Neural progenitor cell (in vitro differentiated cells): Measurements from ENCODE around the gene DNAAF2. TPM values are rescaled to one million over a fixed set of nuclear protein-coding genes. Genes with fewer than 3 reads are reported as not detected.

Source experiments
- DNase-seq: peaks from one replicate; pipeline ENCODE4 v3.0.0-alpha.2; 2016; ENCODE audit warnings: low spot score
- H2AFZ ChIP-seq: fragments of 200-600 bp; sonication (generic); replicated peaks from 2 replicates; pipeline ENCODE4 v1.6.1; 2016; ENCODE audit warnings: antibody characterized with exemption
- H3F3A ChIP-seq: fragments of 200-600 bp; sonication (generic); 2 replicates; pipeline ENCODE4 v1.6.1; 2016; ENCODE audit warnings: antibody characterized with exemption, low read depth
- H3K27ac ChIP-seq: fragments of 200-600 bp; sonication (generic); 2 replicates; pipeline ENCODE4 v1.5.1; 2016; ENCODE audit warnings: mild to moderate bottlenecking
- H3K27me3 ChIP-seq: fragments of 200-600 bp; sonication (generic); 2 replicates; pipeline ENCODE4 v1.6.1; 2016; ENCODE audit warnings: mild to moderate bottlenecking, moderate library complexity
- H3K36me3 ChIP-seq: fragments of 200-600 bp; sonication (generic); 2 replicates; pipeline ENCODE4 v1.5.1; 2016
- H3K4me1 ChIP-seq: fragments of 200-600 bp; sonication (generic); 2 replicates; pipeline ENCODE4 v1.6.1; 2016; ENCODE audit warnings: mixed run types
- H3K4me2 ChIP-seq: fragments of 200-600 bp; sonication (generic); 2 replicates; pipeline ENCODE4 v1.6.1; 2016
- H3K4me3 ChIP-seq: fragments of 200-600 bp; sonication (generic); 2 replicates; pipeline ENCODE4 v1.5.1; 2016
- H3K79me2 ChIP-seq: fragments of 200-600 bp; sonication (generic); 2 replicates; pipeline ENCODE4 v1.6.1; 2016; ENCODE audit warnings: low read depth
- H3K9ac ChIP-seq: fragments of 200-600 bp; sonication (generic); 2 replicates; pipeline ENCODE4 v1.6.1; 2016
- H3K9me3 ChIP-seq: fragments of 200-600 bp; sonication (generic); 2 replicates; pipeline ENCODE4 v1.5.1; 2016; ENCODE audit warnings: low read depth
- H4K20me1 ChIP-seq: fragments of 200-600 bp; sonication (generic); 2 replicates; pipeline ENCODE4 v1.6.1; 2016; ENCODE audit warnings: low read depth
- H3K27ac Mint-ChIP-seq: 3 replicates; pipeline ENCODE4 v1.8.0; 2021; ENCODE audit warnings: mixed read lengths
- H3K27me3 Mint-ChIP-seq: 2 replicates; pipeline ENCODE4 v1.8.0; 2022; ENCODE audit warnings: low read depth, mild to moderate bottlenecking, inconsistent platforms, moderate library complexity, mixed read lengths; ENCODE audit not compliant: insufficient read depth
- H3K36me3 Mint-ChIP-seq: 3 replicates; pipeline ENCODE4 v1.8.0; 2021; ENCODE audit warnings: mixed read lengths
- H3K4me1 Mint-ChIP-seq: 3 replicates; pipeline ENCODE4 v1.8.0; 2021; ENCODE audit warnings: mixed read lengths
- H3K4me3 Mint-ChIP-seq: 3 replicates; pipeline ENCODE4 v1.8.0; 2021; ENCODE audit warnings: mild to moderate bottlenecking, moderate library complexity, mixed read lengths
- H3K9me3 Mint-ChIP-seq: 3 replicates; pipeline ENCODE4 v1.8.0; 2020; ENCODE audit warnings: mixed read lengths
- EZH2 ChIP-seq: fragments of 200-600 bp; sonication (generic); IDR thresholded peaks from 2 replicates; pipeline ENCODE4 v1.6.1; 2017; ENCODE audit warnings: antibody characterized with exemption, mild to moderate bottlenecking, moderate library complexity
- EZH2phosphoT487 ChIP-seq: fragments of 200-600 bp; sonication (generic); IDR thresholded peaks from 2 replicates; pipeline ENCODE4 v1.6.1; 2017; ENCODE audit warnings: antibody characterized with exemption
- total RNA-seq: library from RNA; depleted of rRNA; stranded (reverse); fragments of >200 nt; gene quantifications from 2 replicates; pipeline ENCODE4 v1.2.3, GENCODE V29; 2015; ENCODE audit warnings: low replicate concordance
- TF ChIP-seq, protein P1 (sequence below): fragments of 200-600 bp; sonication (generic); IDR thresholded peaks from 2 replicates; pipeline ENCODE4 v1.5.1; 2017; ENCODE audit warnings: antibody characterized with exemption, mild to moderate bottlenecking

DNAAF2 gene
- total RNA-seq, 1 donor from 2014 or later = 35.1 TPM

GRCh38 chr14:49593016-49593415, 42.0 kb downstream of the DNAAF2 start:
- no peak for DNase-seq
- H2AFZ ChIP-seq = no peak overlapping the region
- H3K36me3 ChIP-seq = no peaks in the 10 kb centered on the region
- H3K4me2 ChIP-seq = no peak overlapping the region
- Mint-ChIP-seq H3K36me3 (no peaks in the 10 kb centered on the region), H3K4me3 (no peak overlapping the region), H3K27me3 (no peaks in the 10 kb centered on the region), H3K4me1 (peaks cover 9% of the 10 kb centered on the region), H3K27ac (no peak overlapping the region), H3K9me3 (no peaks in the 10 kb centered on the region)
- no peak overlapping the region for H3K9ac ChIP-seq
- no peaks in the 10 kb centered on the region for H3K27me3 ChIP-seq
- no peaks in the 10 kb centered on the region for H4K20me1 ChIP-seq
- H3K9me3 ChIP-seq = no peaks in the 10 kb centered on the region
- H3F3A ChIP-seq = peaks cover 13% of the 10 kb centered on the region
- no peak overlapping the region for H3K27ac ChIP-seq
- H3K4me1 ChIP-seq = no peaks in the 10 kb centered on the region
- H3K79me2 ChIP-seq = peaks cover 9% of the 10 kb centered on the region
- H3K4me3 ChIP-seq = no peak overlapping the region
- TF ChIP-seq, protein P1, sequence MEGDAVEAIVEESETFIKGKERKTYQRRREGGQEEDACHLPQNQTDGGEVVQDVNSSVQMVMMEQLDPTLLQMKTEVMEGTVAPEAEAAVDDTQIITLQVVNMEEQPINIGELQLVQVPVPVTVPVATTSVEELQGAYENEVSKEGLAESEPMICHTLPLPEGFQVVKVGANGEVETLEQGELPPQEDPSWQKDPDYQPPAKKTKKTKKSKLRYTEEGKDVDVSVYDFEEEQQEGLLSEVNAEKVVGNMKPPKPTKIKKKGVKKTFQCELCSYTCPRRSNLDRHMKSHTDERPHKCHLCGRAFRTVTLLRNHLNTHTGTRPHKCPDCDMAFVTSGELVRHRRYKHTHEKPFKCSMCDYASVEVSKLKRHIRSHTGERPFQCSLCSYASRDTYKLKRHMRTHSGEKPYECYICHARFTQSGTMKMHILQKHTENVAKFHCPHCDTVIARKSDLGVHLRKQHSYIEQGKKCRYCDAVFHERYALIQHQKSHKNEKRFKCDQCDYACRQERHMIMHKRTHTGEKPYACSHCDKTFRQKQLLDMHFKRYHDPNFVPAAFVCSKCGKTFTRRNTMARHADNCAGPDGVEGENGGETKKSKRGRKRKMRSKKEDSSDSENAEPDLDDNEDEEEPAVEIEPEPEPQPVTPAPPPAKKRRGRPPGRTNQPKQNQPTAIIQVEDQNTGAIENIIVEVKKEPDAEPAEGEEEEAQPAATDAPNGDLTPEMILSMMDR = no peak
- TF ChIP-seq EZH2phosphoT487 (no peak), EZH2 (no peak)

GRCh38 chr14:49589387-49589786, 45.7 kb downstream of the DNAAF2 start:
- Histone ChIP-seq H3K4me1 (no peaks in the 10 kb centered on the region), H3K4me2 (no peak overlapping the region), H3K9ac (no peak overlapping the region), H3K9me3 (no peaks in the 10 kb centered on the region), H3K36me3 (no peaks in the 10 kb centered on the region), H3F3A (peaks cover 14% of the 10 kb centered on the region), H3K4me3 (no peak overlapping the region), H4K20me1 (peaks cover 15% of the 10 kb centered on the region), H3K27ac (no peak overlapping the region), H3K79me2 (peaks cover 18% of the 10 kb centered on the region), H3K27me3 (no peaks in the 10 kb centered on the region), H2AFZ (no peak overlapping the region)
- TF ChIP-seq, protein P1 = no peak
- TF ChIP-seq EZH2 (no peak), EZH2phosphoT487 (no peak)
- Mint-ChIP-seq H3K4me3 (no peak overlapping the region), H3K36me3 (peaks cover 10% of the 10 kb centered on the region), H3K9me3 (peaks cover 4% of the 10 kb centered on the region), H3K27ac (no peak overlapping the region), H3K4me1 (peaks cover 15% of the 10 kb centered on the region), H3K27me3 (peaks cover 20% of the 10 kb centered on the region)
- no peak for DNase-seq

- peaks cover 25% of the 10 kb centered on the region for H3K4me1 Mint-ChIP-seq
- Histone ChIP-seq H3K4me1 (peaks cover 6% of the 10 kb centered on the region), H3K27me3 (no peaks in the 10 kb centered on the region), H2AFZ (peak overlapping the region; percentile 48), H3K4me2 (peak overlapping the region; percentile 31), H4K20me1 (peaks cover 41% of the 10 kb centered on the region), H3K9me3 (no peaks in the 10 kb centered on the region), H3K27ac (peak overlapping the region; percentile 21), H3K36me3 (peaks cover 15% of the 10 kb centered on the region), H3K4me3 (peak overlapping the region; percentile 76), H3F3A (peaks cover 36% of the 10 kb centered on the region), H3K9ac (no peak overlapping the region), H3K79me2 (peaks cover 44% of the 10 kb centered on the region)
- TF ChIP-seq EZH2phosphoT487 = no peak
- TF ChIP-seq, protein P1 = peak; percentile 91
- peaks cover 4% of the 10 kb centered on the region for H3K9me3 Mint-ChIP-seq
- peaks cover 20% of the 10 kb centered on the region for H3K27me3 Mint-ChIP-seq
- peaks cover 31% of the 10 kb centered on the region for H3K36me3 Mint-ChIP-seq
- peak; percentile 57 for DNase-seq
- peak overlapping the region; percentile 98 for H3K27ac Mint-ChIP-seq
- peak overlapping the region; percentile 95 for H3K4me3 Mint-ChIP-seq
Measured at GRCh38 chr14:49586673-49587460, 48.2 kb downstream of the DNAAF2 start.
